ENCODE results near the gene LY6G6C. TPM values are rescaled to one million over a fixed set of nuclear protein-coding genes. Genes with fewer than 3 reads are reported as not detected.

Gene LY6G6C
- total RNA-seq, 4 donors from 2014 or later, result 1.4 TPM; not detected in 3

DNA sequence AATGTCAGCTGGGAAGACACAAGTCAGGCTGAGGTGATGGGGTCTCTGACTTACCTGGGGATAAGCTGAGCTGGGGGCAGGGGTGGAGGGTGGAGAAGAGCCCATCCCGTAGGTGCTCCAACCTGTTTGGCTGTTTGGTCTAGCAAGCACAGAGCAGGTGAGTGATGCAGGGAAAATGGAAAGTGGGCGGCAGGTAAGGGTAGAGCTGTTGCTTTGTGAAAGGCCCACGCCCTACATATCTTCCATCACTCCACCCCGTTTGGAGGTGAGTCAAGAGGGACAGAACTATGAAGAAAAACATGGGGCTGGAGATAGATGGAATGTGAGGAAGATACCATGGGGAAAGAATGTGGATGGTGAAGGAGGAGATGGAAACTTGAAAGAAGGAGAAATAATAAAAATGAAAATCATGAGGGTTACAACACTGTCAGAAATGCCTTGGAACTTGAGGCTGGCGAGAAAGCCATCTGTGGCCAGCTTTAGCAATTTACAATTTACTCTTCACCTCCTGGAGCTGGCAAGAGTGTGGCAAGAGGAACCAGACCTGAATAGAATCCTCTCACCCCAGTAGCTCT, 1.3 kb downstream of the LY6G6C start:
- H3K4me3 ChIP-seq, result no peak overlapping the region
- no peak for TF ChIP-seq POLR2A (IDR thresholded peaks at IDR 0.05)
- TF ChIP-seq, protein P1, sequence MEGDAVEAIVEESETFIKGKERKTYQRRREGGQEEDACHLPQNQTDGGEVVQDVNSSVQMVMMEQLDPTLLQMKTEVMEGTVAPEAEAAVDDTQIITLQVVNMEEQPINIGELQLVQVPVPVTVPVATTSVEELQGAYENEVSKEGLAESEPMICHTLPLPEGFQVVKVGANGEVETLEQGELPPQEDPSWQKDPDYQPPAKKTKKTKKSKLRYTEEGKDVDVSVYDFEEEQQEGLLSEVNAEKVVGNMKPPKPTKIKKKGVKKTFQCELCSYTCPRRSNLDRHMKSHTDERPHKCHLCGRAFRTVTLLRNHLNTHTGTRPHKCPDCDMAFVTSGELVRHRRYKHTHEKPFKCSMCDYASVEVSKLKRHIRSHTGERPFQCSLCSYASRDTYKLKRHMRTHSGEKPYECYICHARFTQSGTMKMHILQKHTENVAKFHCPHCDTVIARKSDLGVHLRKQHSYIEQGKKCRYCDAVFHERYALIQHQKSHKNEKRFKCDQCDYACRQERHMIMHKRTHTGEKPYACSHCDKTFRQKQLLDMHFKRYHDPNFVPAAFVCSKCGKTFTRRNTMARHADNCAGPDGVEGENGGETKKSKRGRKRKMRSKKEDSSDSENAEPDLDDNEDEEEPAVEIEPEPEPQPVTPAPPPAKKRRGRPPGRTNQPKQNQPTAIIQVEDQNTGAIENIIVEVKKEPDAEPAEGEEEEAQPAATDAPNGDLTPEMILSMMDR (IDR thresholded peaks at IDR 0.05), result no peak
- intact Hi-C loops (cut with DNase I; ENCODE audit: low total_unique reads), result no loop called here

DNA sequence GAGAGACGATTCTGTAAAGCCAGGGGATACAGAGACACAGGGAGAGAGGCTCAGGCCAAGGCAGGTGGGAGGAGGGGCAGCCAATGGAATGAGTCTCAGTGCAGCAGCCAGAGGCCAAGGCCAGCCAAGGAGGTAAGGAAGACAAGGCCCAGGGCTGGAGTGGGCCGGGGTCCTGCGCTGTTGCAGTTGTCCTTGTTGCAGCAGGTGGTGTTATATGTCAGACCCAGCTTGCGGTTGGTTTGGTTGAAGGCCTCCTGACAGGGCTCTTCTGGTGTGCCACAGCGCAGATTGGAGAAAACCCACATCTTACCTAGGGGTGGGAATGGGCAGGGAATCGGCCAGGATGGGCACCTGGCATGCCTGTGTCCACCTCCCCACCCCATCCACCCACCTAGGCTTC, 2.5 kb downstream of the LY6G6C start:
- no peak for TF ChIP-seq POLR2A (IDR thresholded peaks at IDR 0.05)
- TF ChIP-seq, protein P1 (IDR thresholded peaks at IDR 0.05), result no peak
- no peaks in the 10 kb centered on the region for H3K27me3 ChIP-seq

More for the DNA sequence above, 1.3 kb downstream of the LY6G6C start:
- Histone ChIP-seq H3K27ac (no peak overlapping the region), H3K27me3 (no peaks in the 10 kb centered on the region), H3K4me1 (no peaks in the 10 kb centered on the region), H3K36me3 (no peaks in the 10 kb centered on the region), H3K9me3 (no peaks in the 10 kb centered on the region)
- DNase-seq, result no peak

DNA sequence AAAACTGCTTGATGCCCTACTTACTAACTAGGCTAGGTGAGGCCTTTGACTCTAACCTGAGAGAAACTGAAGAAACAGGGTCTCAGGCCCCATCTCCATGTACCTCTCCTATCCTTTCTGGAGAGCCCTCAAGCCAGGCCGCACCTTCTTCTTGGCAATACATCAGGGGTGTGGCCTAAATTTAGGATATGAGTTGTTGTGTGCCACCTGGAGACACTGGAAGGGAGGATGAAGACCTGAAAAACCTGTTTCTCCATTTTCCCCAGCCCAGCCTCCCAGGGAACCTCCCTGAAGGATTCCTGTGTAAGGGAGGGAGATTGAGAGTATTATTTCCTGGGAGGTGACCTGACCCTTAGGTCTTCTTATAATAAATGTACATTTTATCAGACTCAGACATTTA, 3.3 kb downstream of the LY6G6C start:
- no peak overlapping the region for H3K27ac ChIP-seq
- DNase-seq, result no peak
- no peak for TF ChIP-seq POLR2A (IDR thresholded peaks at IDR 0.05)
- TF ChIP-seq, protein P1 (IDR thresholded peaks at IDR 0.05), result no peak

More for the DNA sequence above, 2.5 kb downstream of the LY6G6C start:
- no peak for DNase-seq
- Histone ChIP-seq H3K36me3 (no peaks in the 10 kb centered on the region), H3K9me3 (no peaks in the 10 kb centered on the region), H3K27ac (no peak overlapping the region), H3K4me3 (no peak overlapping the region), H3K4me1 (no peaks in the 10 kb centered on the region)
- intact Hi-C loops (cut with DNase I; ENCODE audit: low total_unique reads), result no loop called here

DNA sequence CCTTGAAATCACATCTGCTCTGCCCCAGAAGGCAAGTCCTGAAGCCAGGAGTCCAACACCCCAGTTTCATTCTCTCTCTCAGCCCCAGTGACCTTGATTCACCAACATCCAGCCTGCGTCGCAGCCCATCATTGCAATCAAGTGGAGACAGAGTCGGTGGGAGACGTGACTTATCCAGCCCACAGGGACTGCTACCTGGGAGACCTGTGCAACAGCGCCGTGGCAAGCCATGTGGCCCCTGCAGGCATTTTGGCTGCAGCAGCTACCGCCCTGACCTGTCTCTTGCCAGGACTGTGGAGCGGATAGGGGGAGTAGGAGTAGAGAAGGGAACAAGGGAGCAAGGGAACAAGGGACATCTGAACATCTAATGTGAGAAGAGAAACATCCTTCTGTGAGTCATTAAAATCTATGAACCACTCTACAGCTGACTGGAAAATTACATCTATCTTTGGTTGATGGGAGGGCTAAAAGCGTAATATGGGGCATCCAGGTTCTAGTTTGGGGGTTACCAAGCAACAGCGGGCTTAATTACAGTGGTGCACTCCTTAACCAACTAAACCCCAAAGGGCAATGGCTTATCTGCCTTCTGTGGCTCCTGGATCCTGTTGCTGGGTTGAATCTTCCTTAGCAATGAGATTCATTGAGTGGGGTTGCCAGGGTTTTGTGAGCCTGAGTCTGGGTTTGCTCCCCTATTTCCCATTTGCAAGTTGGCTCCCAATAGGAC, 3.9 kb downstream of the LY6G6C start:
- TF ChIP-seq, protein P1 (IDR thresholded peaks at IDR 0.05), result no peak
- TF ChIP-seq POLR2A (IDR thresholded peaks at IDR 0.05), result no peak
- no peak for DNase-seq
- H3K4me1 ChIP-seq, result no peaks in the 10 kb centered on the region
- intact Hi-C loops (cut with DNase I; ENCODE audit: low total_unique reads), result no loop called here
- no peaks in the 10 kb centered on the region for H3K9me3 ChIP-seq
- H3K4me3 ChIP-seq, result no peak overlapping the region
- no peak overlapping the region for H3K27ac ChIP-seq
- no peaks in the 10 kb centered on the region for H3K27me3 ChIP-seq
- no peaks in the 10 kb centered on the region for H3K36me3 ChIP-seq

More for the DNA sequence above, 3.3 kb downstream of the LY6G6C start:
- intact Hi-C loops (cut with DNase I; ENCODE audit: low total_unique reads), result no loop called here
- no peaks in the 10 kb centered on the region for H3K9me3 ChIP-seq
- no peak overlapping the region for H3K4me3 ChIP-seq
- H3K4me1 ChIP-seq, result no peaks in the 10 kb centered on the region
- no peaks in the 10 kb centered on the region for H3K36me3 ChIP-seq
- H3K27me3 ChIP-seq, result no peaks in the 10 kb centered on the region
